RWPE1 (cell line): ENCODE measurements around the gene RHOJ.
A peak's percentile ranks its signal among the peaks of the same experiment; 100 is the strongest.

Experiments used
- CTCF ChIA-PET: fragments of 350-600 bp; sonication (Branson Sonifier 250); formaldehyde crosslinking; extraction: SDS; loops from one replicate; lab custom pipeline; 2021; lab: Yijun Ruan, JAX
- POLR2A ChIA-PET: fragments of 400-600 bp; formaldehyde crosslinking; extraction: SDS; loops from one replicate; lab custom pipeline; 2020; ENCODE audit warnings: antibody characterized with exemption; ENCODE audit not compliant: low non-redundant PET; lab: Yijun Ruan, JAX
- DNase-seq: peaks from one replicate; pipeline ENCODE4 v3.0.0; 2012; ENCODE audit warnings: low spot score
- H3K27ac ChIP-seq: fragments of 450-650 bp; 2 replicates; pipeline ENCODE4 v1.5.1; 2017
- CTCF ChIP-seq: fragments of 450-650 bp; conservative IDR thresholded peaks from 2 replicates; pipeline ENCODE4 v1.5.1; 2017; ENCODE audit warnings: low read depth, mild to moderate bottlenecking

Gene RHOJ

GRCh38 chr14:63308723-63309317 is 104.6 kb downstream of the RHOJ start:
- CTCF ChIA-PET: interaction anchor here (0.7 to 1.1 kb wide), 4 partner anchors 15 to 468 kb away, joined by 3 to 4 read pairs (median 4); no protein-coding TSS in a partner anchor
- DNase-seq: peak; percentile 19
- POLR2A ChIA-PET: no interaction called here
- no peak overlapping the region for H3K27ac ChIP-seq
- peak; percentile 53 for TF ChIP-seq CTCF

- no peak within 1 kb of the TSS for H3K27ac ChIP-seq
- no peak for TF ChIP-seq CTCF
- POLR2A ChIA-PET: no interaction called here
- CTCF ChIA-PET: no interaction called here
- DNase-seq: no peak
Measured at GRCh38 chr14:63318835-63319234, 114.6 kb downstream of the RHOJ start, which contains the start of gene GPHB5. Gene GPHB5, minus strand, starts transcription at chr14:63318935. Its CDS starts 1,086 bp downstream, at chr14:63317849.

- DNase-seq: no peak
- H3K27ac ChIP-seq: no peak overlapping the region
- POLR2A ChIA-PET: no interaction called here
- CTCF ChIA-PET: no interaction called here
- TF ChIP-seq CTCF: no peak
Measured at GRCh38 chr14:63322472-63322871, 118.2 kb downstream of the RHOJ start.

GRCh38 chr14:63322897-63323573 is 118.8 kb downstream of the RHOJ start:
- POLR2A ChIA-PET: no interaction called here
- no peak overlapping the region for H3K27ac ChIP-seq
- DNase-seq: peak; percentile 15
- CTCF ChIA-PET: interaction anchor here (0.5 kb wide), 1 partner anchor 14 kb away, joined by 3 read pairs; no protein-coding TSS in a partner anchor
- no peak for TF ChIP-seq CTCF

- TF ChIP-seq CTCF: no peak
- CTCF ChIA-PET: no interaction called here
- DNase-seq: no peak
- POLR2A ChIA-PET: no interaction called here
- H3K27ac ChIP-seq: no peak overlapping the region
Measured at GRCh38 chr14:63326840-63327239, 122.6 kb downstream of the RHOJ start.

GRCh38 chr14:63328787-63329737 is 124.8 kb downstream of the RHOJ start:
- ChIA-PET CTCF (no interaction called here), POLR2A (no interaction called here)
- DNase-seq: no peak
- TF ChIP-seq CTCF: no peak
- H3K27ac ChIP-seq: no peak overlapping the region
